ENCODE data around the gene GAL3ST1.
"Not testable (repeated sequence)": the region's sequence is repeated elsewhere in the genome, so short reads cannot be mapped to it uniquely, and the experiment has no call there.

The GAL3ST1 gene

DNA sequence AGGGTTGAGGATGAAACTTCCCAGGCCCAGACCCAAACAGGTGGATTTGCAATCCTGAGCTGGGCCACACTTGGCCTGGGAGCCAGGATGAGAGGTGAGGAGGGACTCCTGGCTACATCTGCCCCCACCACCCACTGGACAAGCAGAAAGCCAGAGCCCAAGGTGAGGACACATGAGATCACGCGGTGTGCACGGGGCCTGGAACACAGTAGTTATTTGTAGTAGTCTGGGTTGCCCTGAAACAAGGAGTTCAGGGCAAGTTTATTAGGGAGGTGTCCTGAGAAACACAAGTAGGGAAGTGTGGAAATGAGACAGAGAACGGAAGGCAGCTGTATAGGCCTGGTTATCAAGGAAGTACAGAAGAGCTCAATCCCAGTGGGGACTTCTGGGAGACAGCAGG is 27.3 kb downstream of the GAL3ST1 start:
- TF ChIP-seq, protein P1, sequence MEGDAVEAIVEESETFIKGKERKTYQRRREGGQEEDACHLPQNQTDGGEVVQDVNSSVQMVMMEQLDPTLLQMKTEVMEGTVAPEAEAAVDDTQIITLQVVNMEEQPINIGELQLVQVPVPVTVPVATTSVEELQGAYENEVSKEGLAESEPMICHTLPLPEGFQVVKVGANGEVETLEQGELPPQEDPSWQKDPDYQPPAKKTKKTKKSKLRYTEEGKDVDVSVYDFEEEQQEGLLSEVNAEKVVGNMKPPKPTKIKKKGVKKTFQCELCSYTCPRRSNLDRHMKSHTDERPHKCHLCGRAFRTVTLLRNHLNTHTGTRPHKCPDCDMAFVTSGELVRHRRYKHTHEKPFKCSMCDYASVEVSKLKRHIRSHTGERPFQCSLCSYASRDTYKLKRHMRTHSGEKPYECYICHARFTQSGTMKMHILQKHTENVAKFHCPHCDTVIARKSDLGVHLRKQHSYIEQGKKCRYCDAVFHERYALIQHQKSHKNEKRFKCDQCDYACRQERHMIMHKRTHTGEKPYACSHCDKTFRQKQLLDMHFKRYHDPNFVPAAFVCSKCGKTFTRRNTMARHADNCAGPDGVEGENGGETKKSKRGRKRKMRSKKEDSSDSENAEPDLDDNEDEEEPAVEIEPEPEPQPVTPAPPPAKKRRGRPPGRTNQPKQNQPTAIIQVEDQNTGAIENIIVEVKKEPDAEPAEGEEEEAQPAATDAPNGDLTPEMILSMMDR (IDR thresholded peaks at IDR 0.05; ENCODE audit: low read depth, low read length), result no peak
- H3K4me3 ChIP-seq (replicated peaks in 1 of 2; ENCODE audit: low read depth in 2 of 2, low read length in 2 of 2), result no peak overlapping the region
- no peak for DNase-seq (ENCODE audit: low read depth in 2 of 2)

DNA sequence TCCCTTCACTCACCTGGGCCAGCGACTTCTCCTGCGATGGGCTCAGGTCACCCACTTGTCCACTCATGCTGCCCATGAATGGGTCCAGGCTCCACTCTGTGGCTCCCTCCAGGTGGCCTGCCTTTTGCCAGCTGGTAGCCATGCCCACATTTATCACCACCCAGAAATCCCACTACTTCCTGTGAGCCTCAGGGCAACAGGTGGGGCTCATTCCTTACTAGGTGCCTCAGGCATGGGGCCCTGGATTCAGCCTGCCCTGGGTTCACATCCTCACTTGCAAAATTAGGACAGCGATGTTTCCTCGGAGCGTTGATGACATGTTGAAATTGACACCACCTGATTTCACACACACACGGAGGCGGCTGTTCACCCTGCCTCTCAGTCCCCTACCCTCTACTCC is 27.8 kb downstream of the GAL3ST1 start, which contains the start of gene SEC14L6:
TSS of gene SEC14L6 (minus strand) at position 126 of the 400 bp plus-strand sequence. CDS start at position 67, 59 bp downstream.
- no peak within 1 kb of the TSS for H3K4me3 ChIP-seq (replicated peaks in 1 of 2; ENCODE audit: low read depth in 2 of 2, low read length in 2 of 2)
- no peak for DNase-seq (ENCODE audit: low read depth in 2 of 2)
- TF ChIP-seq, protein P1 (IDR thresholded peaks at IDR 0.05; ENCODE audit: low read depth, low read length), result no peak

DNA sequence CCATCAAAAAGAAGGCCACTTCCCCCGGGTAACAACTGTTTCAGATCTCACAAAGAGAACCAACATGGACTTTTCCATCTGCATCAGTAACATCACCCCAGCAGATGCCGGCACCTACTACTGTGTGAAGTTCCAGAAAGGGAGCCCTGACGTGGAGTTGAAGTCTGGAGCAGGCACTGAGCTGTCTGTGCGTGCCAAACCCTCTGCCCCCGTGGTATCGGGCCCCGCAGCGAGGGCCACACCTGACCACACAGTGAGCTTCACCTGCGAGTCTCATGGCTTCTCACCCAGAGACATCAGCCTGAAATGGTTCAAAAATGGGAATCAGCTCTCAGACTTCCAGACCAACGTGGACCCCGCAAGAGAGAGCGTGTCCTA is 31.7 kb downstream of the GAL3ST1 start:
- TF ChIP-seq, protein P1 (IDR thresholded peaks at IDR 0.05; ENCODE audit: low read depth, low read length), result no peak
- no peak for DNase-seq (ENCODE audit: low read depth in 2 of 2)
- H3K4me3 ChIP-seq (replicated peaks in 1 of 2; ENCODE audit: low read depth in 2 of 2, low read length in 2 of 2), result no peak overlapping the region

DNA sequence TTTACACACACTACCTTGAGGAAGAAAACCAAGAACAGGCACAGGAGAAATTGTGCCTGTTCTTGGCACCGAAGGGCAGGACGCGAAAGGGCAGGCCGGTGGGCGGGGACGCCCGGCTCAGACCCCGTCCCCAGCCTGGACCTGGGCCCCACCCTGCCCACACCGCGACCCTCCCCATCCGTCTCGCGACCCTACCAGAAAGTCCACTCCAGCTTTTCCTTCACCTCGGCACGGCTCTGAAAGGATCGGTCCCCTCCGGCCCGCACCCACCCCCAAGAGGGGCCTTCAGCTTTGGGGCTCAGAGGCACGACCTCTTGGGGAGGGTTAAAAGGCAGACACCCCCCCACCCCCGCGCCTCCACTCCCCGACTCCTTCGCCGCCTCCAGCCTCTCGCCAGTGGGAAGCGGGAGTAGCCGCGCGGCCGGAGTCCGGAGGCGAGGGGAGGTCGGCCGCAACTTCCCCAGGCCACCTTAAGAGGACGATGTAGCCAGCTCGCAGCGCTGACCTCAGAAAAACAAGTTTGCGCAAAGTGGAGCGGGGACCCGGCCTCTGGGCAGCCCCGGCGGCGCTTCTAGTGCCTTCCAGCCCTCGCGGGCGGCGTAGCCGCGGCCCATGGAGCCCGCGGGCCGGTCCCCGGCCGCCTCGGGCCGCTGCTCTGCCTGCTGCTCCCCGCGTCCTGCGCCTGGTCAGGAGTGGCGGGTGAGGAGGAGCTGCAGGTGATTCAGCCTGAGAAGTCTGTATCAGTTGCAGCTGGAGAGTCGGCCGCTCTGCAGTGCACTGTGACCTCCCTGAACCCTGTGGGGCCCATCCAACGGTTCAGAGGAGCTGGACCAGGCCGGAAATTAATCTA is 32.3 kb downstream of the GAL3ST1 start:
- peak overlapping the region; percentile 13 to 21 for H3K4me3 ChIP-seq (replicated peaks in 1 of 2; ENCODE audit: low read depth in 2 of 2, low read length in 2 of 2)
- TF ChIP-seq, protein P1 (IDR thresholded peaks at IDR 0.05; ENCODE audit: low read depth, low read length), result no peak
- DNase-seq (ENCODE audit: low read depth in 2 of 2), result no peak

DNA sequence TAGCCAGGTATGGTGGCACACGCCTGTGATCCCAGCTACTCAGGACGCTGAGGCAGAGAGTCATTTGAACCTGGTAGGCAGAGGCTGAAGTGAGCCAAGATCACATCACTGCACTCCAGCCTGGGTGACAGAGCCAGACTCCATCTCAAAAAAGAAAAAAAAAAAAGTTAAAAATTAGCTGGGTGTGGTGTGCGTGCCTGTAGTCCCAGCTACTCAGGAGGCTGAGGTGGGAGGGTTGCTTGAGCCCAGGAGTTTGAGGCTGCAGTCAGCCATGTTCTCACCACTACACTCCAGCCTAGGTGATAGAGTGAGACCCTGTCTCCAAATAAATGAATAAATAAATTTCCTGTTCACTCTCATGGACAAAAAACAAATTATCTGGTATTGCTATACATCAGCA is 33.0 kb downstream of the GAL3ST1 start:
- not testable (repeated sequence) for DNase-seq (ENCODE audit: low read depth in 2 of 2); H3K4me3 ChIP-seq (replicated peaks in 1 of 2; ENCODE audit: low read depth in 2 of 2, low read length in 2 of 2)

DNA sequence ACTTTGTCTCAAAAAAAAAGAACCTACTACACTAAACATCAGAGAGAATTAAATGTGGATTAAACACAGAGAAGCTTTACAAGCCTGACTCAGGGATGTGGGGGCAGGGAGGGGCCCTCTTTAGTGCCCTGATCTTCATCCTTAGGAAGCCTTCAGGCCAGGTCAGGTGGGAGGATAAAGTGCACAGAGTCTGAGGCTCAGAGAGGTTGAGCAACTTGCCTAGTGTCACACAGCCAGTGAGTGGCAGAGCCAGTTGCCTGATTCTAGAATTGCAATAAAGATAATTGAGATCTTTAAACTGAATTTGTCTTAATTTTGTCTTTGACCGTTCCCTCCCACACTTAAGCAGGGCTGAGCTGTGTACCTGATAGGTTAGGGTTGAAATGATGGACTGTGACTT is 35.1 kb downstream of the GAL3ST1 start:
- no peak for DNase-seq (ENCODE audit: low read depth in 2 of 2)
- TF ChIP-seq, protein P1 (IDR thresholded peaks at IDR 0.05; ENCODE audit: low read depth, low read length), result no peak

DNA sequence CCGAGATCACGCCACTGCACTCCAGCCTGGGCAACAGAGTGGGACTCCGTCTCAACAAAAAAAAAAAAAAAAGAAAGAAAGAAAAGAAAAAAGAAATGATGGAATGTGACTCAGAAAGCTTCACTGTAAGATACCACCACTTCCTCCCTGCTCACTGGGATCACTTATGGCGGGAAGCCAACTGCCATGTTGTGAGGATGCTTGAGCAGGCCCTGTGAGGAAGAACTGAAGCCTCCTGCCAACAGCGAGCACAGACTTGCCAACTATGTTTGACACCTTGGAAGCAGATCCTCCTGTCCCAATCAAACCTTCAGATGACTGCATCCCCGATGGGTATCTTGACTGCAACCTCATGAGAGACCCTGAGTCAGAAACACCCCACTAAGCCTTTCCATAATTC is 36.2 kb downstream of the GAL3ST1 start:
- no peak overlapping the region for H3K4me3 ChIP-seq (replicated peaks in 1 of 2; ENCODE audit: low read depth in 2 of 2, low read length in 2 of 2)
- TF ChIP-seq, protein P1 (IDR thresholded peaks at IDR 0.05; ENCODE audit: low read depth, low read length), result no peak
- DNase-seq (ENCODE audit: low read depth in 2 of 2), result peak; percentile 27 to 47

More for the DNA sequence above, 35.1 kb downstream of the GAL3ST1 start:
- H3K4me3 ChIP-seq (replicated peaks in 1 of 2; ENCODE audit: low read depth in 2 of 2, low read length in 2 of 2), result no peak overlapping the region
